HCT116 (cell line): Measurements from ENCODE around the gene WSCD2. TPM values are rescaled to one million over a fixed set of nuclear protein-coding genes. Genes with fewer than 3 reads are reported as not detected.
"Not testable (repeated sequence)": the region's sequence is repeated elsewhere in the genome, so short reads cannot be mapped to it uniquely, and the experiment has no call there.

Source experiments
- ATAC-seq: fragments of 200-7000 bp; cut with Tn5 transposase; 2 replicates; pipeline ENCODE4 v1.9.1; 2020; ENCODE audit warnings: mild to moderate bottlenecking, moderate library complexity
- BruUV-seq: library from RNA; stranded (reverse); fragments of 400-500 nt; replicated peaks from 2 replicates; lab custom pipeline; 2021; lab: Mats Ljungman, UMichigan
- CTCF ChIA-PET: fragments of 300-600 bp; sonication (Branson Sonifier 250); formaldehyde crosslinking; loops from one replicate; lab custom pipeline; 2021; ENCODE audit warnings: antibody characterized with exemption; lab: Charles Lee
- POLR2A ChIA-PET: fragments of 300-600, 350-600 bp; sonication (Branson Sonifier 250); formaldehyde crosslinking; loops from one replicate; lab custom pipeline; 2021; ENCODE audit warnings: antibody characterized with exemption; lab: Charles Lee
- RAD21 ChIA-PET, 2 experiments: fragments of 300-600 bp; sonication (Branson Sonifier 250); formaldehyde crosslinking; loops; one replicate each; lab custom pipeline; 2023; ENCODE audit warnings: low total read pairs in 2 of 2; ENCODE audit not compliant: uncharacterized antibody in 2 of 2, unreplicated experiment in 2 of 2, low non-redundant PET in 1 of 2; lab: Charles Lee
- DNase-seq: peaks from one replicate; pipeline ENCODE4 v3.0.0-alpha.2; 2010; ENCODE audit warnings: low read depth, low spot score
- H2AFZ ChIP-seq: fragments of 200-600 bp; shearing (Covaris generic), sonication (generic); 2 replicates; pipeline ENCODE4 v1.6.1; 2017; ENCODE audit warnings: low read depth, mixed run types, mixed read lengths, antibody characterized with exemption, low read length; ENCODE audit not compliant: poor library complexity, severe bottlenecking
- H3K27ac ChIP-seq: 2 replicates; pipeline ENCODE4 v1.5.1; 2012; ENCODE audit warnings: low read depth, low read length
- H3K27me3 ChIP-seq: fragments of 200-600 bp; sonication (generic); 2 replicates; pipeline ENCODE4 v1.6.1; 2016; ENCODE audit warnings: mixed run types, low read length, mixed read lengths; ENCODE audit not compliant: insufficient read depth
- H3K36me3 ChIP-seq, 2 experiments: fragments of 200-500 bp in 1 of 2; fragments of 200-600 bp in 1 of 2; sonication (Bioruptor generic) in 1 of 2; sonication (generic) in 1 of 2; 2 replicates each; pipeline versions ENCODE4 v1.5.1 to v1.6.1; 2014 to 2016; ENCODE audit warnings: low read length in 2 of 2, inconsistent platforms in 1 of 2, mixed read lengths in 1 of 2, mixed run types in 1 of 2; ENCODE audit not compliant: insufficient read depth in 2 of 2, control insufficient read depth in 1 of 2
- H3K4me1 ChIP-seq, 2 experiments: fragments of 200-600 bp in 1 of 2; sonication (generic) in 1 of 2; 2 replicates each; pipeline versions ENCODE4 v1.5.1 to v1.6.1; 2012 to 2017; ENCODE audit warnings: low read length in 2 of 2, inconsistent platforms in 1 of 2, mild to moderate bottlenecking in 1 of 2, mixed read lengths in 1 of 2, mixed run types in 1 of 2, moderate library complexity in 1 of 2; ENCODE audit not compliant: insufficient read depth in 2 of 2, control insufficient read depth in 1 of 2
- H3K4me2 ChIP-seq: fragments of 200-600 bp; sonication (generic); 2 replicates; pipeline ENCODE4 v1.6.1; 2017; ENCODE audit warnings: mixed run types, low read length, mixed read lengths
- H3K4me3 ChIP-seq, 2 experiments: fragments of 200-600 bp in 1 of 2; sonication (generic) in 1 of 2; replicated peaks in 1 of 2; 2 replicates each; pipeline ENCODE4 v1.5.1; 2011 to 2016; ENCODE audit warnings: low read length in 2 of 2, control low read depth in 1 of 2, low read depth in 1 of 2, mild to moderate bottlenecking in 1 of 2, mixed read lengths in 1 of 2, mixed run types in 1 of 2
- H3K79me2 ChIP-seq: fragments of 200-600 bp; sonication (generic); 2 replicates; pipeline ENCODE4 v1.6.1; 2017; ENCODE audit warnings: mild to moderate bottlenecking, mixed run types, low read length, moderate library complexity, mixed read lengths; ENCODE audit not compliant: insufficient read depth
- H3K9ac ChIP-seq: fragments of 200-600 bp; sonication (generic); 2 replicates; pipeline ENCODE4 v1.6.1; 2016; ENCODE audit warnings: low read length, mixed read lengths
- H3K9me2 ChIP-seq: fragments of 200-600 bp; sonication (generic), shearing (Covaris generic); 2 replicates; pipeline ENCODE4 v1.6.1; 2017; ENCODE audit warnings: mixed run types, mild to moderate bottlenecking, moderate library complexity; ENCODE audit not compliant: insufficient read depth
- H3K9me3 ChIP-seq, 2 experiments: fragments of 200-500 bp in 1 of 2; fragments of 200-600 bp in 1 of 2; sonication (Bioruptor generic) in 1 of 2; sonication (generic) in 1 of 2; 2 replicates each; pipeline ENCODE4 v1.6.1; 2014 to 2017; ENCODE audit warnings: low read length in 2 of 2, mixed read lengths in 2 of 2, inconsistent platforms in 1 of 2, low read depth in 1 of 2, mild to moderate bottlenecking in 1 of 2, mixed run types in 1 of 2, moderate library complexity in 1 of 2; ENCODE audit not compliant: control insufficient read depth in 1 of 2, insufficient read depth in 1 of 2
- H4K20me1 ChIP-seq: fragments of 200-600 bp; sonication (generic), shearing (Covaris generic); 2 replicates; pipeline ENCODE4 v1.6.1; 2017; ENCODE audit warnings: mixed run types, mild to moderate bottlenecking, moderate library complexity; ENCODE audit not compliant: insufficient read depth
- CTCF ChIP-seq, 3 experiments: fragments of 200-600 bp in 1 of 3; sonication (generic) in 1 of 3; IDR thresholded peaks in 2 of 3; conservative IDR thresholded peaks in 1 of 3; 2 replicates each; pipeline ENCODE4 v1.5.1; 2012 to 2017; ENCODE audit warnings: low read depth in 2 of 3, low read length in 2 of 3, antibody characterized with exemption in 1 of 3, borderline replicate concordance in 1 of 3, control low read depth in 1 of 3, mild to moderate bottlenecking in 1 of 3, mixed read lengths in 1 of 3, mixed run types in 1 of 3, moderate library complexity in 1 of 3; ENCODE audit not compliant: insufficient read depth in 1 of 3
- EGR1 ChIP-seq: IDR thresholded peaks from 2 replicates; pipeline ENCODE4 v1.6.1; 2012; ENCODE audit warnings: low read depth
- POLR2A ChIP-seq: IDR thresholded peaks from 2 replicates; pipeline ENCODE4 v1.7.0; 2011; ENCODE audit warnings: borderline replicate concordance; ENCODE audit not compliant: insufficient read depth, insufficient read length; ENCODE audit errors: extremely low read depth
- POLR2AphosphoS5 ChIP-seq: IDR thresholded peaks from 2 replicates; pipeline ENCODE4 v1.6.1; 2011; ENCODE audit warnings: mild to moderate bottlenecking, low read depth, low read length, moderate library complexity
- YY1 ChIP-seq: IDR thresholded peaks from 2 replicates; pipeline ENCODE4 v1.6.1; 2011; ENCODE audit warnings: low read length, low read depth, moderate library complexity, mild to moderate bottlenecking; ENCODE audit not compliant: insufficient replicate concordance; ENCODE audit errors: extremely low read depth
- intact Hi-C: fragments of 100-400 bp; cut with micrococcal nuclease; formaldehyde crosslinking; loops from 2 replicates; pipeline ENCODE4 v1.10.0; 2022
- total RNA-seq: library from RNA; stranded (reverse); gene quantifications from one replicate; pipeline ENCODE4 v1.2.1, GENCODE V29; 2021; ENCODE audit not compliant: unreplicated experiment

The WSCD2 gene
- total RNA-seq, 1 experiment from 2014 or later = 0.05 TPM

- Histone ChIP-seq H3K79me2 (no peaks in the 10 kb centered on the region), H3K4me3 (no peak overlapping the region), H3K4me2 (no peak overlapping the region), H3K27me3 (peaks cover 33% of the 10 kb centered on the region), H3K9ac (no peak overlapping the region), H3K27ac (no peak overlapping the region), H3K9me2 (no peaks in the 10 kb centered on the region), H3K36me3 (no peaks in the 10 kb centered on the region), H3K4me1 (no peaks in the 10 kb centered on the region), H4K20me1 (no peaks in the 10 kb centered on the region), H3K9me3 (no peaks in the 10 kb centered on the region), H2AFZ (no peak overlapping the region)
- ChIA-PET CTCF (interaction anchor here (1.2 kb wide), 1 partner anchor 22 kb away, joined by 3 read pairs; no protein-coding TSS in a partner anchor), RAD21 (no interaction called here), POLR2A (no interaction called here)
- DNase-seq = no peak
- ATAC-seq = no peak
- intact Hi-C loops = no loop called here
- no TSS peak for BruUV-seq
- TF ChIP-seq CTCF (IDR thresholded peaks at IDR 0.05 in 2 of 3, conservative IDR thresholded peaks at IDR 0.05 in 1 of 3; ENCODE audit: borderline replicate concordance in 1 of 3, insufficient read depth in 1 of 3, low read depth in 2 of 3, low read length in 2 of 3) = no peak
These were observed 86.4 kb downstream of the WSCD2 start for GRCh38 chr12:108215458-108215857.

- ATAC-seq (no peak), DNase-seq (no peak)
- Histone ChIP-seq H3K9me2 (no peaks in the 10 kb centered on the region), H3K9me3 (no peaks in the 10 kb centered on the region), H3K79me2 (no peaks in the 10 kb centered on the region), H3K4me3 (no peak overlapping the region), H3K27ac (no peak overlapping the region), H3K27me3 (peaks cover 50% of the 10 kb centered on the region), H2AFZ (no peak overlapping the region), H3K4me1 (no peaks in the 10 kb centered on the region), H3K9ac (no peak overlapping the region), H4K20me1 (no peaks in the 10 kb centered on the region), H3K36me3 (no peaks in the 10 kb centered on the region), H3K4me2 (no peak overlapping the region)
- ChIA-PET POLR2A (no interaction called here), RAD21 (no interaction called here), CTCF (no interaction called here)
- intact Hi-C loops = no loop called here
- TF ChIP-seq POLR2A (no peak), POLR2AphosphoS5 (no peak), YY1 (no peak), EGR1 (no peak)
- no TSS peak for BruUV-seq
These were observed 89.8 kb downstream of the WSCD2 start for GRCh38 chr12:108218921-108219320.

GRCh38 chr12:108225101-108225500 lies 96.0 kb downstream of the WSCD2 start:
- BruUV-seq, H3K4me1 ChIP-seq, H3K9me2 ChIP-seq, H3K36me3 ChIP-seq, H3K9ac ChIP-seq, H3K27ac ChIP-seq, H2AFZ ChIP-seq, intact Hi-C loops, H4K20me1 ChIP-seq, H3K4me2 ChIP-seq, RAD21 ChIA-PET, H3K9me3 ChIP-seq, DNase-seq, H3K79me2 ChIP-seq, ATAC-seq, POLR2A ChIA-PET, H3K4me3 ChIP-seq: not testable (repeated sequence)
- CTCF ChIA-PET = interaction anchor here (0.7 kb wide), 1 partner anchor 12 kb away, joined by 3 read pairs; no protein-coding TSS in a partner anchor
- peaks cover 38% of the 10 kb centered on the region for H3K27me3 ChIP-seq
